Germinal center (tissue), 1 donor: ENCODE results near the gene CHD2.

Experiments used
- DNase-seq: peaks from one replicate; pipeline ENCODE4 v3.0.0; 2012; ENCODE audit warnings: mixed read lengths, low spot score

CHD2 gene

GRCh38 chr15:93068581-93069199 lies 168.6 kb downstream of the CHD2 start:
- DNase-seq: no peak

GRCh38 chr15:93070132-93070531 lies 170.0 kb downstream of the CHD2 start:
- DNase-seq: no peak

- no peak for DNase-seq
These were observed 170.6 kb downstream of the CHD2 start for GRCh38 chr15:93070551-93071296.

- no peak for DNase-seq
These were observed 171.4 kb downstream of the CHD2 start for GRCh38 chr15:93071469-93071936.

GRCh38 chr15:93072011-93072410 lies 171.9 kb downstream of the CHD2 start:
- no peak for DNase-seq

GRCh38 chr15:93072411-93073394 lies 172.6 kb downstream of the CHD2 start:
- no peak for DNase-seq

- DNase-seq: no peak
These were observed 173.4 kb downstream of the CHD2 start for GRCh38 chr15:93073465-93073952.

GRCh38 chr15:93074599-93074998 lies 174.5 kb downstream of the CHD2 start:
- DNase-seq: no peak

GRCh38 chr15:93076217-93076616 lies 176.1 kb downstream of the CHD2 start:
- no peak for DNase-seq

- no peak for DNase-seq
These were observed 176.8 kb downstream of the CHD2 start for GRCh38 chr15:93076875-93077274.
